Peyer's patch (tissue), 4 donors: ENCODE results near the gene MAP3K5. TPM values are rescaled to one million over a fixed set of nuclear protein-coding genes. Genes with fewer than 3 reads are reported as not detected.

Experiments
- DNase-seq, 3 donors: peaks; one replicate each; pipeline ENCODE4 v3.0.0-alpha.2; 2017 to 2019
- H3K27ac ChIP-seq, 4 donors: fragments of 200-600 bp; sonication (generic); one replicate each; pipeline ENCODE4 v1.5.1; 2016 to 2019
- H3K27me3 ChIP-seq, 2 donors: fragments of 200-600 bp; sonication (generic); one replicate each; pipeline ENCODE4 v1.5.1; 2019
- H3K36me3 ChIP-seq, 3 donors: fragments of 200-600 bp; sonication (generic); one replicate each; pipeline ENCODE4 v1.5.1; 2016 to 2019
- H3K4me1 ChIP-seq, 4 donors: fragments of 200-600 bp; sonication (generic); one replicate each; pipeline ENCODE4 v1.5.1; 2016 to 2019
- H3K4me3 ChIP-seq, 4 donors: fragments of 200-600 bp; sonication (generic); 1 replicate in 3 of 4; 2 replicates in 1 of 4; pipeline ENCODE4 v1.5.1; 2016 to 2019; ENCODE audit warnings: mild to moderate bottlenecking in 1 of 4
- H3K9me3 ChIP-seq, 4 donors: fragments of 200-600 bp; sonication (generic); one replicate each; pipeline ENCODE4 v1.5.1; 2016 to 2019; ENCODE audit warnings: mild to moderate bottlenecking in 1 of 4
- POLR2A ChIP-seq, 2 donors: fragments of 450-650 bp; IDR thresholded peaks; one replicate each; pipeline ENCODE4 v1.5.1; 2017; ENCODE audit warnings: antibody characterized with exemption in 2 of 2, mild to moderate bottlenecking in 2 of 2, moderate library complexity in 2 of 2
- total RNA-seq, 4 donors: library from RNA; depleted of rRNA; stranded (reverse); fragments of >200 nt; gene quantifications; one replicate each; pipeline ENCODE4 v1.1.0, GENCODE V29; 2016
- TF ChIP-seq, protein P1 (sequence below), 6 experiments: fragments of 450-650 bp in 4 of 6; fragments of 200-600 bp in 2 of 6; sonication (generic) in 1 of 6; IDR thresholded peaks; one replicate each; pipeline ENCODE4 v1.5.1; 2017 to 2019; ENCODE audit warnings: antibody characterized with exemption in 6 of 6, mild to moderate bottlenecking in 3 of 6, moderate library complexity in 1 of 6

Gene MAP3K5
- total RNA-seq, 4 donors from 2014 or later, result 14.2 to 46.2 (median 23.2) TPM

DNA sequence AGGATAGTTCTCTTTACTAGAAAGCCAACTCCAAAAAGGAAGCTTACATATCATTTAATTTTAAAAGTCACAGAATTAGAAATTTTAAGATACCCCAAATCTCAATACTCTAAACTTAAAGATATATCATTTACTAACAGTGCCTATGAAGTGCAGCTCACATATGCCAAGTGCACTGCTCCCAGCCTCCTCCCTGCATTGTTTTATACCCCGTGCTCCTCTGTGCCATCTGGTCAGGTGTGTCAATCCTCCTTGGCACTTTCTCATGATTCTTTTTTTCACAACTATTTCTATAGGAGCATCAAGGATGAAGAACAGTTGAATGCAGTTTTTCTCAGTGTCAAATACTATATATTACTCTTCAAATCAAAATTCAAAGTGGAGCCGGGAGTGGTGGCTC, 250.9 kb downstream of the MAP3K5 start:
- TF ChIP-seq, protein P1, sequence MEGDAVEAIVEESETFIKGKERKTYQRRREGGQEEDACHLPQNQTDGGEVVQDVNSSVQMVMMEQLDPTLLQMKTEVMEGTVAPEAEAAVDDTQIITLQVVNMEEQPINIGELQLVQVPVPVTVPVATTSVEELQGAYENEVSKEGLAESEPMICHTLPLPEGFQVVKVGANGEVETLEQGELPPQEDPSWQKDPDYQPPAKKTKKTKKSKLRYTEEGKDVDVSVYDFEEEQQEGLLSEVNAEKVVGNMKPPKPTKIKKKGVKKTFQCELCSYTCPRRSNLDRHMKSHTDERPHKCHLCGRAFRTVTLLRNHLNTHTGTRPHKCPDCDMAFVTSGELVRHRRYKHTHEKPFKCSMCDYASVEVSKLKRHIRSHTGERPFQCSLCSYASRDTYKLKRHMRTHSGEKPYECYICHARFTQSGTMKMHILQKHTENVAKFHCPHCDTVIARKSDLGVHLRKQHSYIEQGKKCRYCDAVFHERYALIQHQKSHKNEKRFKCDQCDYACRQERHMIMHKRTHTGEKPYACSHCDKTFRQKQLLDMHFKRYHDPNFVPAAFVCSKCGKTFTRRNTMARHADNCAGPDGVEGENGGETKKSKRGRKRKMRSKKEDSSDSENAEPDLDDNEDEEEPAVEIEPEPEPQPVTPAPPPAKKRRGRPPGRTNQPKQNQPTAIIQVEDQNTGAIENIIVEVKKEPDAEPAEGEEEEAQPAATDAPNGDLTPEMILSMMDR (IDR thresholded peaks at IDR 0.05), result no peak
- no peak for TF ChIP-seq POLR2A (IDR thresholded peaks at IDR 0.05)

DNA sequence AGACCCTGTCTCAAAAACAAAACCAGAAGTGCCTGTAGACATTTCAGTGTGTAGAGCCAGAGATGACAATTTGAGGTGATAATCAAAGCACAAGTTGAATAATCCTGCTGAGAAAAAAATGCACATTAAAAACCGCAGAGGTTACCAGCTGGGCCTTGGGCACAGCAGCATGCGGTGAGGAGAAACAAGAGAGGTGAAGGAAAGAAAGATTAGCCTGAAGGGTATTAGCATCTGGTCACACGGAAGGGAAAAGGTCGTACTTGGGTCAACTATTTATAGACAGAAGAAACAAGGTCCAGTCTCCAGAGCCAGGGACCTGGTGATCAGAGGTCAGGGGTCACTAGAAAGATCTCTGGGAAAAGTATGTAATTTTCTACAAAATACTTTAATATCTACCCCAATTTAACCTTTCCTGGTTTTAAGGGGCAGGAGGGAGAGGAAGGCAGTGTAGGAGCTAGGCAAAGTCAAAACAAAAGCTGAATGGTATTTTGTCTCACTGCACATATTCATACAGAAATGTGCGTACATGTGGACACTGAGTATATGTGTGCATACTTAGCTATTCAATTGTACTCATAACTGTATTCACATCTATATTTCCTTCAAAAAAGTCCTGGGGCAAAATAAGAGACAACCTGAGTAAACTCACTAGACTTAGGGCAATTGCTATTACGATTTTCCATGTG, 252.2 kb downstream of the MAP3K5 start:
- no peaks in the 10 kb centered on the region for H3K27me3 ChIP-seq
- no peak for DNase-seq
- H3K36me3 ChIP-seq, result no peaks in the 10 kb centered on the region
- H3K4me1 ChIP-seq, result no peaks in the 10 kb centered on the region
- no peak overlapping the region for H3K4me3 ChIP-seq
- TF ChIP-seq, protein P1 (IDR thresholded peaks at IDR 0.05), result no peak
- TF ChIP-seq POLR2A (IDR thresholded peaks at IDR 0.05), result no peak
- no peak overlapping the region for H3K27ac ChIP-seq
- no peaks in the 10 kb centered on the region for H3K9me3 ChIP-seq

More for the DNA sequence above, 250.9 kb downstream of the MAP3K5 start:
- Histone ChIP-seq H3K9me3 (no peaks in the 10 kb centered on the region), H3K4me1 (no peaks in the 10 kb centered on the region), H3K4me3 (no peak overlapping the region), H3K36me3 (no peaks in the 10 kb centered on the region), H3K27ac (no peak overlapping the region), H3K27me3 (no peaks in the 10 kb centered on the region)
- no peak for DNase-seq

DNA sequence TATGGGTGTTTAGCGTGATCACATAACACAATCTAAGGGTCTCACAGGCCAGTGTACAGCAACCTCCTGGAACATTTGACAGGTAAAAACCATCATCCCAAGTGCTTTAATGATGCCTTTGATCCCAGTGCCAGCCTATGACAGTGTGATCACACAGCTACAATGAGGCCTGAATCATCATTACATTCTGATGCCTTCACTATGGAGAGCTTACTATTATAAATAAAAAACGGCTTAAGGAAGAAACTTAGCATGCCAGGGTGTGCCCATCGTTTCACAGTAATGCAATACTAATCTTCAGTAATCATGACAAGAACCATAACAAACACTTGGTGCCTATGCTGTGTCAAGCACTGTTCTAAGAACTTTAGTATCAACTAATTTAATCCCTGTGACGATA, 253.4 kb downstream of the MAP3K5 start:
- H3K27ac ChIP-seq, result no peak overlapping the region
- no peaks in the 10 kb centered on the region for H3K4me1 ChIP-seq
- TF ChIP-seq POLR2A (IDR thresholded peaks at IDR 0.05), result no peak
- TF ChIP-seq, protein P1 (IDR thresholded peaks at IDR 0.05), result no peak
- no peaks in the 10 kb centered on the region for H3K36me3 ChIP-seq
- no peaks in the 10 kb centered on the region for H3K9me3 ChIP-seq
- no peaks in the 10 kb centered on the region for H3K27me3 ChIP-seq
- no peak for DNase-seq
- no peak overlapping the region for H3K4me3 ChIP-seq

DNA sequence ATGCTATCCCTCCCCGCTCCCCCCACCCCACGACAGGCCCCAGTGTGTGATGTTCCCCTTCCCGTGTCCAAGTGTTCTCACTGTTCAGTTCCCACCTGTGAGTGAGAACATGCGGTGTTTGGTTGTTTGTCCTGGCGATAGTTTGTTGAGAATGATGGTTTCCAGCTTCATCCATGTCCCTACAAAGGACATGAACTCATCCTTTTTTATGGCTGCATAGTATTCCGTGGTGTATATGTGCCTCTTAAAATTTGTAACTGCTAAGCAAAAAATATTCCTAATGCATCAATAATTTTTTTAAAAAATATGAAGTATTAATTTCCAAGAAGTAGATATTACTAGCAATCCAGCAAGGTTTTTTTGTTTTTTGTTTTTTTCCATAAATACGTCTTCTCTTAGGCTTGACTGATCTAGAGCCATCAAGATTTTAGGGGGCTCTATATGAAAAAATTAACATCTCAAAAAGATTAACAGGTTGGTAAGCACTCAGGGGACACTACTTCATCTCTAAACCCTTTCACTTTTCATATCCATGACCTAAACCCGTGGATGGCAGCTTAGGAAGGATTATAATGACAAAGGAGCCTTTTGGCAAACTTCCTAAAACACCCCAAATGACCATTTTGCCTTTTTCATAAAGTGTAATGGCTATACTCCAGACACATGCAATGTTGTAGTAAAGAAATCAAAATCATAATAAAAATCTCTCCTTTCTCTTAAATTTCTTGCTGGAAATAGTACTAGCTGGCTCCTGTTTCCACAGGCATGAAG, 256.2 kb downstream of the MAP3K5 start:
- no peak overlapping the region for H3K4me3 ChIP-seq
- no peak overlapping the region for H3K27ac ChIP-seq
- no peak for DNase-seq
- TF ChIP-seq, protein P1 (IDR thresholded peaks at IDR 0.05), result no peak
- no peak for TF ChIP-seq POLR2A (IDR thresholded peaks at IDR 0.05)
- no peaks in the 10 kb centered on the region for H3K27me3 ChIP-seq
- no peaks in the 10 kb centered on the region for H3K36me3 ChIP-seq
- no peaks in the 10 kb centered on the region for H3K4me1 ChIP-seq
- H3K9me3 ChIP-seq, result no peaks in the 10 kb centered on the region

DNA sequence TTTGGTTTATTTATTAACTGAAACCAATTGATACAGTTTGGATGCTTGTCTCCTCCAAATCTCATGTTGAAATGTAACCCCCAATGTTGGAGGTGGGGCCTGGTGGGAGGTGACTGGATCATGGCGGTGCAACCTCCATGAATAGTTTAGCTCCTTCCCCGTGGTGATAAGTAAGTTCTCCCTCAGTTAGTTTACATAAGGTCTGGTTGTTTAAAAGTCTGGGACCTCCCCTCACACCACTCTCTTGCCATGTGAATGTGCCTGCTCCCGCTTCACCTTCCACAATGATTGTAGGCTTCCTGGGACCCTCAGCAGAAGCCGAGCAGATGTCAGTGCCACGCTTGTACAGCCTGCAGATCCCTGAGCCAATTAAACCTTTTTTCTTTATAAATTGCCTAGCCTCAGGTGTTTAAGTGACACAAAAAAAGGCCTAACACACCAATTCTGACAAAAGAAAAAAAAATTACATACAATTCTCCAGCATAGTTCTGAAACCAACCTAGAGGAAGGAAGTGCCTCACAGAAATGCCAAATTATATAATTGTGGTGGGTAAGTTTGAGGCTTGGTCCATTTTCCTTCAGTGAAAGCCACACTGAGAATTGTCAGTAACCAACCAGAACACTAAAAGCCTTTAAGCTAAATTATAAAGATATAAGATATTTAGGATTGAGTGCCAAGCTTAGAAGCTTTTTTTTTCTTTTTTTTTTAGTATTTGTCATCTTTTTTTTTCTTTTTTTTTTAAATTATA, 257.1 kb downstream of the MAP3K5 start:
- H3K36me3 ChIP-seq, result no peaks in the 10 kb centered on the region

More for the DNA sequence above, 257.1 kb downstream of the MAP3K5 start:
- Histone ChIP-seq H3K27ac (no peak overlapping the region), H3K27me3 (no peaks in the 10 kb centered on the region), H3K9me3 (no peaks in the 10 kb centered on the region), H3K4me1 (no peaks in the 10 kb centered on the region), H3K4me3 (no peak overlapping the region)
- TF ChIP-seq, protein P1 (IDR thresholded peaks at IDR 0.05), result no peak
- no peak for TF ChIP-seq POLR2A (IDR thresholded peaks at IDR 0.05)
- DNase-seq, result no peak
